GM12878 (cell line): ENCODE data around the gene TSPAN10. TPM values are rescaled to one million over a fixed set of nuclear protein-coding genes. Genes with fewer than 3 reads are reported as not detected.

Experiments
- ATAC-seq: fragments of 200-7000 bp; cut with Tn5 transposase; 3 replicates; pipeline ENCODE4 v1.9.1; 2020; ENCODE audit warnings: mild to moderate bottlenecking, moderate library complexity
- BruUV-seq: library from RNA; stranded (reverse); fragments of 400-500 nt; replicated peaks from 2 replicates; lab custom pipeline; 2021; lab: Mats Ljungman, UMichigan
- CTCF ChIA-PET: fragments of 300-600 bp; sonication (Branson Sonifier 250); formaldehyde crosslinking; extraction: SDS; loops from one replicate; lab custom pipeline; 2021; ENCODE audit warnings: inconsistent platforms; lab: Yijun Ruan, JAX
- POLR2A ChIA-PET: fragments of 350-600 bp; formaldehyde crosslinking; extraction: SDS; loops from one replicate; lab custom pipeline; 2021; ENCODE audit warnings: inconsistent platforms; lab: Charles Lee
- RAD21 ChIA-PET: fragments of 300-600 bp; sonication (Branson Sonifier 250); formaldehyde crosslinking; loops from one replicate; lab custom pipeline; 2023; ENCODE audit warnings: antibody characterized with exemption; ENCODE audit not compliant: unreplicated experiment; lab: Charles Lee
- SMC1A ChIA-PET: fragments of 300-600 bp; sonication (Branson Sonifier 250); formaldehyde crosslinking; loops from one replicate; lab custom pipeline; 2023; ENCODE audit not compliant: unreplicated experiment, uncharacterized antibody; lab: Charles Lee
- DNase-seq: peaks from one replicate; pipeline ENCODE4 v3.0.0-alpha.2; 2011; ENCODE audit warnings: low read depth, low spot score
- FAIRE-seq: peaks from 3 replicates; lab custom pipeline; 2011; peaks lifted over from hg19 to GRCh38; lab: Jason Lieb, UNC
- H2AFZ ChIP-seq: 2 replicates; pipeline ENCODE4 v1.6.0; 2011; ENCODE audit warnings: low read depth, low read length, control low read depth; ENCODE audit not compliant: control insufficient read depth
- H3K27ac ChIP-seq: 2 replicates; pipeline ENCODE4 v1.5.1; 2011; ENCODE audit warnings: control low read depth; ENCODE audit not compliant: control insufficient read depth, insufficient read depth
- H3K27me3 ChIP-seq, 2 experiments: replicated peaks in 1 of 2; 2 replicates each; pipeline versions ENCODE4 v1.6.0 to v1.6.1; 2011; ENCODE audit warnings: low read length in 1 of 2; ENCODE audit not compliant: control insufficient read depth in 2 of 2, insufficient read depth in 2 of 2
- H3K36me3 ChIP-seq, 2 experiments: 2 replicates each; pipeline ENCODE4 v1.5.1; 2011; ENCODE audit warnings: low read length in 1 of 2; ENCODE audit not compliant: control insufficient read depth in 2 of 2, insufficient read depth in 2 of 2
- H3K4me1 ChIP-seq: 2 replicates; pipeline ENCODE4 v1.6.1; 2011; ENCODE audit warnings: mild to moderate bottlenecking, low read length, moderate library complexity, mixed read lengths; ENCODE audit not compliant: control insufficient read depth, insufficient read depth
- H3K4me2 ChIP-seq: 2 replicates; pipeline ENCODE4 v1.6.0; 2011; ENCODE audit warnings: control low read depth; ENCODE audit not compliant: control insufficient read depth, insufficient read depth
- H3K4me3 ChIP-seq: fragments of 200-600 bp; sonication (generic); 2 replicates; pipeline ENCODE4 v1.5.1; 2016
- H3K79me2 ChIP-seq: 2 replicates; pipeline ENCODE4 v1.6.0; 2011; ENCODE audit warnings: low read length; ENCODE audit not compliant: control insufficient read depth, insufficient read depth
- H3K9ac ChIP-seq: 2 replicates; pipeline ENCODE4 v1.8.0; 2011; ENCODE audit warnings: low read length, control low read depth, mixed read lengths; ENCODE audit not compliant: control insufficient read depth, insufficient read depth
- H3K9me3 ChIP-seq: replicated peaks from 3 replicates; pipeline ENCODE4 v1.5.1; 2011; ENCODE audit warnings: mild to moderate bottlenecking, low read length; ENCODE audit not compliant: control insufficient read depth, insufficient read depth
- H4K20me1 ChIP-seq: 2 replicates; pipeline ENCODE4 v1.6.0; 2011; ENCODE audit not compliant: control insufficient read depth, insufficient read depth
- HDAC2 ChIP-seq: fragments of 200-600 bp; sonication (generic); IDR thresholded peaks from 2 replicates; pipeline ENCODE4 v1.6.1; 2017
- MEF2A ChIP-seq: IDR thresholded peaks from 2 replicates; pipeline ENCODE4 v1.6.1; 2011; ENCODE audit warnings: low read depth, mild to moderate bottlenecking, low read length, moderate library complexity; ENCODE audit not compliant: insufficient read depth
- NBN ChIP-seq: fragments of 450-650 bp; IDR thresholded peaks from 2 replicates; pipeline ENCODE4 v1.6.1; 2016
- RB1 ChIP-seq: fragments of 450-650 bp; formaldehyde crosslinking; IDR thresholded peaks from 2 replicates; pipeline ENCODE4 v1.6.1; 2017; ENCODE audit warnings: mild to moderate bottlenecking, borderline replicate concordance
- RCOR1 ChIP-seq: conservative IDR thresholded peaks from 2 replicates; pipeline ENCODE4 v1.6.1; 2012; ENCODE audit warnings: low read depth, low read length, improper control_type of control experiment
- RELA ChIP-seq: fragments of 450-650 bp; IDR thresholded peaks from 2 replicates; pipeline ENCODE4 v1.8.0; 2014; ENCODE audit warnings: borderline replicate concordance; ENCODE audit not compliant: partially characterized antibody
- WGBS: methylation state at CpG from one replicate; pipeline ENCODE4 v1.1.6; 2016; ENCODE audit warnings: low lambda C conversion rate; ENCODE audit not compliant: insufficient replicate concordance, insufficient coverage; ENCODE audit errors: missing lambda C conversion rate; 5-methylcytosine and 5-hydroxymethylcytosine counted together
- in situ Hi-C: fragments of 300-500 bp; cut with MboI; formaldehyde crosslinking; loops from 9 replicates; pipeline ENCODE4 v1.14.3; 2018; ENCODE audit warnings: mixed read lengths
- intact Hi-C: fragments of 100-400 bp; cut with micrococcal nuclease; formaldehyde crosslinking; loops from one replicate; pipeline ENCODE4 v1.14.2; 2022; ENCODE audit not compliant: unreplicated experiment
- polyA plus RNA-seq, 11 experiments: library from polyadenylated mRNA; depleted of rRNA in 4 of 11; unstranded in 6 of 11; stranded (reverse) in 5 of 11; fragments of >200 nt; fragmentation: Nextera tagmentation in 4 of 11; fragmentation: Illumina TruSeq in 1 of 11; extraction: Ambion mirVana in 4 of 11; extraction: Trizol in 1 of 11; gene quantifications; 1 replicate in 1 of 11; 2 replicates in 10 of 11; pipeline versions ENCODE4 v1.2.1 to v1.2.3, GENCODE V29; 2011 to 2016; ENCODE audit warnings: inconsistent platforms in 2 of 11, missing spikeins in 2 of 11, low read depth in 1 of 11
- total RNA-seq, 4 experiments: library from RNA; depleted of rRNA in 3 of 4; stranded (reverse); fragments of >200 nt in 3 of 4; fragmentation: Illumina TruSeq in 1 of 4; extraction: Trizol in 1 of 4; gene quantifications; 2 replicates each; pipeline versions ENCODE4 v1.2.1 to v1.2.3, GENCODE V29; 2013 to 2021
- TF ChIP-seq, protein P1 (sequence below): fragments of 450-650 bp; formaldehyde crosslinking; IDR thresholded peaks from 2 replicates; pipeline ENCODE4 v1.4.0; 2022; ENCODE audit warnings: mild to moderate bottlenecking, moderate library complexity

Gene TSPAN10
- total and polyA plus RNA-seq, 10 of the 15 experiments (the other 5 are each of a cell fraction or from before 2014, with no cell fraction given), result 0.13 to 0.82 (median 0.43) TPM

DNA sequence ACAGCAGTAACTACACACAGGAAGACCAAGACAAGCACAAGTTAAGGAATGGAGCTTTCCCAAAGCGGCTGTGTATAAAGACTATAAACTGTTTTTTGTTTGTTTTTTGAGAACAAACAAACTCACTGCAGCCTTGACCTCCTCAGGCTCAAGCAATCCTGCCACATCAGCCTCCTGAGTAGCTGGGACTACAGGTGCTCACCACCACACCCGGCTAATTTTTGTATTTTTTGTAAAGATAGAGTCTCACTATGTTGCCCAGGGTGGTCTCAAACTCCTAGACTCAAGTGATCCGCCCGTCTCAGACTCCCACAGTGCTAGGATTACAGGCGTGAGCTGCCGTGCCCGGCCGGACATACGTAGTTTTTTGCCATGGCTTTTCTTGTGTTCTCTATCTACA, 23.4 kb downstream of the TSPAN10 start (continued):
- TF ChIP-seq, protein P1, sequence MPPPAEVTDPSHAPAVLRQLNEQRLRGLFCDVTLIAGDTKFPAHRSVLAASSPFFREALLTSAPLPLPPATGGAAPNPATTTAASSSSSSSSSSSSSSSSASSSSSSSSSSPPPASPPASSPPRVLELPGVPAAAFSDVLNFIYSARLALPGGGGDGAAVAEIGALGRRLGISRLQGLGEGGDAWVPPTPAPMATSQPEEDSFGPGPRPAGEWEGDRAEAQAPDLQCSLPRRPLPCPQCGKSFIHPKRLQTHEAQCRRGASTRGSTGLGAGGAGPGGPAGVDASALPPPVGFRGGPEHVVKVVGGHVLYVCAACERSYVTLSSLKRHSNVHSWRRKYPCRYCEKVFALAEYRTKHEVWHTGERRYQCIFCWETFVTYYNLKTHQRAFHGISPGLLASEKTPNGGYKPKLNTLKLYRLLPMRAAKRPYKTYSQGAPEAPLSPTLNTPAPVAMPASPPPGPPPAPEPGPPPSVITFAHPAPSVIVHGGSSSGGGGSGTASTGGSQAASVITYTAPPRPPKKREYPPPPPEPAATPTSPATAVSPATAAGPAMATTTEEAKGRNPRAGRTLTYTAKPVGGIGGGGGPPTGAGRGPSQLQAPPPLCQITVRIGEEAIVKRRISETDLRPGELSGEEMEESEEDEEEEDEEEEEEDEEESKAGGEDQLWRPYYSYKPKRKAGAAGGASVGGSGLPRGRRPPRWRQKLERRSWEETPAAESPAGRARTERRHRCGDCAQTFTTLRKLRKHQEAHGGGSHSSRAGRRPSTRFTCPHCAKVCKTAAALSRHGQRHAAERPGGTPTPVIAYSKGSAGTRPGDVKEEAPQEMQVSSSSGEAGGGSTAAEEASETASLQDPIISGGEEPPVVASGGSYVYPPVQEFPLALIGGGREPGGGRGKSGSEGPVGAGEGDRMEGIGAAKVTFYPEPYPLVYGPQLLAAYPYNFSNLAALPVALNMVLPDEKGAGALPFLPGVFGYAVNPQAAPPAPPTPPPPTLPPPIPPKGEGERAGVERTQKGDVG (CRISPR knock-in tag), result no peak
- TF ChIP-seq RELA (no peak), HDAC2 (no peak), NBN (no peak)

GRCh38 chr17:81662002-81662401, 25.0 kb downstream of the TSPAN10 start:
- in situ Hi-C loops (no loop called here), intact Hi-C loops (no loop called here)
- Histone ChIP-seq H3K27me3 (no peaks in the 10 kb centered on the region), H3K79me2 (peaks cover 21% of the 10 kb centered on the region), H3K9me3 (no peaks in the 10 kb centered on the region), H3K27ac (no peak overlapping the region), H3K9ac (no peak overlapping the region), H3K4me2 (no peak overlapping the region), H3K4me3 (no peak overlapping the region), H3K36me3 (no peaks in the 10 kb centered on the region; a peak in 1 of 4 replicates), H4K20me1 (no peaks in the 10 kb centered on the region), H2AFZ (no peak overlapping the region), H3K4me1 (peaks cover 13% of the 10 kb centered on the region)
- ChIA-PET POLR2A (no interaction called here), RAD21 (no interaction called here), CTCF (no interaction called here), SMC1A (no interaction called here)
- no TSS peak for BruUV-seq
- DNase-seq (no peak), FAIRE-seq (no peak), ATAC-seq (no peak)
- WGBS, result 96% methylated on average over 4 of the region's 4 CpGs
- TF ChIP-seq MEF2A (no peak), RCOR1 (no peak), RB1 (no peak)
